GM18519 (cell line): ENCODE measurements around the gene SHROOM3.
A peak's percentile ranks its signal among the peaks of the same experiment; 100 is the strongest.
"Not testable (repeated sequence)": the region's sequence is repeated elsewhere in the genome, so short reads cannot be mapped to it uniquely, and the experiment has no call there.

Source experiments
- ATAC-seq: cut with Tn5 transposase; IDR thresholded peaks from one replicate; pipeline ENCODE4 v1.9.1; 2021; ENCODE audit warnings: mild to moderate bottlenecking, moderate library complexity; ENCODE audit not compliant: unreplicated experiment, low FRiP score

Gene SHROOM3

GRCh38 chr4:76585897-76586360 lies 150.9 kb downstream of the SHROOM3 start:
- ATAC-seq, result peak; percentile 66

DNA sequence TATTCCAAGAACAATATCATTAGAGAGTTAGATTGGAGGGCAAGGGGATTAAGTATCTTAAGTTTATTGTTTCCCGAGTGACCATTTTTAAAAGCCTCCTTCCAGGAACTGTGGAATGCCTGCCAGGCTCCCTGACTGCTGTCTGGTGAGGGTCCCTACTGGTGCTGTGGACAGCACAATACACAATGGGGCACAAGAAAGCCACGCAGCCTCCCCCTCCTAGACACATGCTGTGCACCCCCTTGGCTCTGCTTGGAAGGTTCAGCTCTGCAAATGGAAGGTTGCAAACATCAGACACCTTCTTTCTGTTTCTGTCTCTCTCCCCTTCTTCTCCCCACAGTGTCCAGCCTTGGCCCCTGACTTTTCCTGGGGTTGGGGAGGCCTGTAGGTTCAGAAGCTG lies 153.2 kb downstream of the SHROOM3 start:
- ATAC-seq, result no peak

GRCh38 chr4:76589402-76589801 lies 154.4 kb downstream of the SHROOM3 start:
- ATAC-seq, result no peak

DNA sequence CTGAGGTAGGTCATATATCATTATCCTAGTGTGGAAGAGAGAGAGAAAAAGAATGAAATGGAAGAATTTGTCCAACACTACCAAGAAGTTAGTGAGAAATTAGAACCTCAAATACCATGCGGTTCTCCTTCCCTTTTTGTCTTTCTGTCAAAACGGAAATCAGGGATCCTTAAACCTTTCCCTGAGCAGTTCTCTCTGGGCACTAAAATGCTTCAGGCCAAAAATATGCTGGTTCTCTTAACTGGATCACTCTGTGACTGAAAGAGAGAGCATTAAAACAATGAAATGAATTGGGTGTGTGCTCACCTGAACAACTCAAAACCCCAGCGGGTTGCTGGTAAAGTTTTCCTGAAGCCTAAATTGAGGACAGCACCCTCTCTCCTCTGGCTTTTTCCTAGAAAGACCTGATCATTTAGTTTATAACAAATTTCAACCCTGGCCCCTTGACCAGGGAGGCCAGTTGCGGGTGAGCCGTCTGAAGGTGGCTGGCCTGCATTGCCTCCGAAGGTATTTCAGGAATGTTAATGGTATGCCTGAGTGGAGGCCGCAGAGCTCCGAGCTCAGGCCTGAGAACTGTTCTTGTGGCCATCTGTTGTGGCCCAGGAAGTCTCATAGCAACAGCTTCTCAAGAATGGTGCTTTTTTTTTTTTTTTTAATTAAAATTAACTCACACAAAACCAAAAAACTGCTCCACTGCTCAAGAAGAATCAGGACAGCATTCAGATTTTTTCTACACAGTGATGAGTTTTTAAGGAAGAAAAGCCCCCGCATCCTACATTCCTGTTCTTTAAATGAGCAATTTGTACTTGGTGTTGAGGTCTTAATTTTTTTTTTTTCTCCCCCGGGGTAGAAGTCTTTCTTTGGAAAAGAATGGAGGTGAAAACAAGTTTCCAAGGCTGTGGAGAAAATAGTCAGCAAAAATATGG lies 155.1 kb downstream of the SHROOM3 start:
- no peak for ATAC-seq

DNA sequence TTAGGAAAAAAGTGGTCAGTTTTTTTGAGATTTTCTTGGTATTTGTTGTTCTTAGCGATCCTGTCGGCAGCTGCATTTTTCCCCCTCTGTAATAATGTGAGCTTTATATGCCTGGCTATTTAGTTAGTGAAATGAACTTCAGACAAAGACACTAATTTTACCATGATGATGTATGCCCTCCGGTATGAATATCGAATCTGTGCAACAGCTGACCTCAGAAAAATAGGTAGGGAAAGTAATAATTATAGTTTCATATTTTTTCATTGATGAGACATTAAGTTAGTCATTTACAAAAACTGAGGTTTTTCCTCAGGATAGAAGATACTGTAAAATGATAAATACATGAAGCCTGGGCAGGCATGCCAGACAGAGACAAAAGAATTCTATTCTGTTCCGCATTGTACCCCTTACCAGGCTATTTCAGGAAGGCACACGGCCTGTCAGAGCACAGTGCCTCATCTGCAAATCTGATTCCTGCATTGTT lies 155.8 kb downstream of the SHROOM3 start:
- no peak for ATAC-seq

- no peak for ATAC-seq
These were observed 157.0 kb downstream of the SHROOM3 start for GRCh38 chr4:76591992-76592391.

- ATAC-seq, result no peak
These were observed 157.4 kb downstream of the SHROOM3 start for GRCh38 chr4:76592460-76592859.

- no peak for ATAC-seq
These were observed 159.1 kb downstream of the SHROOM3 start for GRCh38 chr4:76594173-76594572.

DNA sequence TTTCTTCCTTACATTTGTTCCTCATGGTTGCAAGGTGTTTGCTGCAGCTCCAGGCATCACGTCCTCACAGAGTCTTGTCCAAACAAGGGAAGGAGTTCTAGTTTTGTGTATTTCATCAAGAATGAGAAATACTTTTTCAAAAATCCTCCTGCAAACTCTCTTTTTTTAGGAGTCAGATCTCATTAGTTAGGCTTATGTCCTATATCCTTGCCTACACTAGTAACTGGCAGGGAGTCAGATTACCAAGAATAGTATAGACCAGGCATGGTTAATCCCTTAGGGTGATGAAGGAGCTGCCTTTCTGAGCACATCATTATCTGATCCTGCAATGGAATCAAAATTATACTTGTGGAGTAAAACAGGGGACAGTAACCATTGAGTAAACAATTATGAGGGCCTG lies 160.4 kb downstream of the SHROOM3 start:
- ATAC-seq, result no peak

- no peak for ATAC-seq
These were observed 161.7 kb downstream of the SHROOM3 start for GRCh38 chr4:76596713-76597112.

- no peak for ATAC-seq
These were observed 162.5 kb downstream of the SHROOM3 start for GRCh38 chr4:76597423-76597979.

DNA sequence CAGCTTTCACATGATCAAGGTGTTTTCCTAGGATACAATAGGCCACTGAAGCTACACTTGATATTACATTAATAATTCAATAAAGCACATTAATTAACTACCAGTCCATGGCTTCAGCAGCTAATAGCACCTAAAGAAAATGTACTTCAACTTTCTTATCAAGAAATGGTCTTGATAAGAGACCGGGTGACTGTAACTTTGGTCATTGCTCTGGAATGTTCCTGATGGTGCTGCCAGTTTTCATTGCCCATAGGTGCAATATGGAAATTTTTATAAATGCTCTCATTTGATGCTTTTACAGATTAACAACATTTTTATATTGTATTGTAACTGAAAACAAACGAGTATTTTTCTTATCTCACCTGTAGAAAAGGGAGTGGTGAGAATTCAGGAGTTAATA lies 165.4 kb downstream of the SHROOM3 start:
- no peak for ATAC-seq

DNA sequence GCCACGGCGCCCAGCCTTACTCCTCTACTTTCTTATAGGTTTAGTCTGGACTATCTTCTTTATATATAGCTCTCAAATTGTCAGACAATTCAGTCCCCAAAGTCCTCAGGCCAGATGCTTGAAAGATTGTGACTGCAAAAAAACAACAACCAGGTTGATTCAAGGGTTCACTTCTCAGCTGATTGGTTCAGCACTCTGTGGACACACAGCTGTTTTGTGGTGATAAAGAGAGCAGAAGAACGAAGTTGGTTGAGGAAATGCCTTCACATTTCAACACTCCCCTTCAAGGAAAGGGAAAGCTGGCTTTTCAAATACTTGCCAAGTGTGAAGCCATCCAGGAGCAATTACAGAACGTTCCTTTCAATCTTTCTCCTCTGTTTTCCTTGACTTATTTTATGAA lies 166.8 kb downstream of the SHROOM3 start:
- no peak for ATAC-seq

GRCh38 chr4:76605099-76605563 lies 170.1 kb downstream of the SHROOM3 start:
- no peak for ATAC-seq

GRCh38 chr4:76606645-76607265 lies 171.7 kb downstream of the SHROOM3 start:
- no peak for ATAC-seq

GRCh38 chr4:76607266-76607799 lies 172.3 kb downstream of the SHROOM3 start:
- ATAC-seq, result peak; percentile 86

DNA sequence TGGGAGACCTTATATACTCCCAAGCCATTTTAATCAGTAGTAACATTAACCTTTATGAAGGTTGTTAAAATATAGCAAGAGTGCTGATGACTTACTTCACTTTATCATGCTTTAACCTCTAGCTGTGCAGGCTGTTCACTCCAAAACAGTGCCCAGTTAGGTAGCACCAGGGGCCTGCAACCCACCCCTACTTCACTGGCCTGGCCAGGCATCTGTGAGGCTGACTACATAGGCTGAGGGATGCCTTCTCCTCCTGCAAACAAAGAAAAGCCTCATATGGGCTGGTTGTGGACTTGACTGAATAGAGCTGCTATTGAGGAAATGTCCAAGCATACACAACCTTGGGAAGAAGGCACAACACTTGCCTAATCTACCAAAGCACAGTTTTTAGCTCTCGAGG lies 172.8 kb downstream of the SHROOM3 start:
- no peak for ATAC-seq

- not testable (repeated sequence) for ATAC-seq
These were observed 173.5 kb downstream of the SHROOM3 start for GRCh38 chr4:76608549-76608948.

- ATAC-seq, result no peak
These were observed 175.9 kb downstream of the SHROOM3 start for GRCh38 chr4:76610751-76611547.

DNA sequence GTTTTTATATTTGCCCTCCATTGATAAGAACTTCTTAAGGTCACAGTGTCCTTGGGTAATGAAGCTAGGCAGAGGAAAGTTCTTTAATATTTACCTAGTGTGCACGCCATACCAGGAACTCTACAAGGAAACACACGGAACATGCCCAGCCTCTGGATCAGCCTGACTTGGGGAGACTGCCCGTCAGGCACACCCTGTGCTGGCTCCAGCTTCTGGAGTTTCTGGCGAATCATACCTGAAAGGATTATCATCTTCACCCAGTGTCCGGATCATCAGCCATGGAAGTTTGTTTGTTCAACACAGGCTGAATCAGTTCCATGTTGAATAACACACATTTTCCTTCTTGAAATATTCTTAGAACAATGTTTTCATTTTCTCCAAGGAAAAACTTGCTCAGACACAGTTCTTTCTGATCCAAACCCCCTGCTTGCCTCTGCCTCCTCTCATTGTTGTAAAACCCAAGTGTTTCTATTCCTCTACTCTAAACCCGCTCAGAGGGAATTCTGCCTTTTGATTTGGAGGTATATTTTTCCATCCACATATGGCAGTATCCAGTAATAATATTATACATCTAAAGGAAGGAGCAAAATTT lies 176.7 kb downstream of the SHROOM3 start:
- ATAC-seq, result no peak
